GM15510 (cell line): ENCODE results near the gene SCD.
A peak's percentile ranks its signal among the peaks of the same experiment; 100 is the strongest.

Source experiments
- POLR2A ChIP-seq: IDR thresholded peaks from 3 replicates; pipeline ENCODE4 v1.6.1; 2011; ENCODE audit warnings: borderline replicate concordance; ENCODE audit not compliant: insufficient read length; ENCODE audit errors: extremely low read depth

SCD gene

GRCh38 chr10:100333106-100333505, 13.9 kb upstream of the SCD start:
- TF ChIP-seq POLR2A, result no peak

GRCh38 chr10:100333661-100334440, 13.2 kb upstream of the SCD start:
- no peak for TF ChIP-seq POLR2A

DNA sequence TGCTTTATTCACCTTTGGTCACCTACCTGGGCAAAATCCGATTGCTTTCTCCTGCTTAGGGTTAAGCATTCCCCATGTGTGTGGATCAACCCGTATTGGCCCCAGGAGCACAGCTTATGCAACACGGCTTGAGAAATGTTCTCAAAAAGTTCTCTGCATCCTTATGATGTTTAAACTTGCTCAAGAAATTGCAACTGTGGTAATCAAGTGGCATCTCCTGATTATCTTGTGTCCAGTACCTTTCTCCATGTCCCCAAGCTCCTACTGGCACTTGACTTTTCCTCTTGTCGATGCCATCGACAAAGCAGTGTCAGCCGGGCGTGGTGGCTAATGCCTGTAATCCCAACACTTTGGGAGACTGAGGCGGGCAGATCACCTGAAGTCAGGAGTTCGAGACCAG, 12.3 kb upstream of the SCD start:
- no peak for TF ChIP-seq POLR2A

DNA sequence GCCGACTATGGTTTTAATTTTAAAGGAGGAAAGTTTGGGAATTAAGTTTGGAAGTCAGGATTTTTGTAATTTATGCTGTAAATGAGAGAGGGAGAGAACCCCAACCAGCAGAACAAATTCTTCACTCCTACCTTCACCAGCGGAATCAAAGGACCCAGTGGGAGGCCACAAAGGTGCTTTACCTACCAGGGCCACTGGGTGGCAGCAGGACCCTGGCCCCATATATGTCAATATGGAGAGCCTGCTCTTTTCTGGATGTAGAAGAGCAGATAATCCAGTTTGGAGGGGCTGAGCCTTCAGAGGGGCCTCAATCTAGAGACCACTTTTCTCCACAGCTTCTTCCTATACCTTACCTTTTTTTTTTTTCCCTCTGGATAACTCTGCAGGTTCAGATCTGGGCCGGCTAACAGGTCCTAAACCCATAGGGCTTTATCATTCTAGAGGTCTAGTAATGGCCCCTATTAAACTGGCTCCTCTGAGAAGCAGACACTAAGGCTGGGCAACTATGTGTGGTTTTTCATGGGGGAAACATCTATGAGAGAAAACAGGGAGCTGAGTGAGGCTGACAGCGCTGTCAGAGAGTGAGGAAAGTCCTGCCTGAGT, 8.5 kb upstream of the SCD start:
- TF ChIP-seq POLR2A, result no peak

GRCh38 chr10:100339236-100339635, 7.8 kb upstream of the SCD start:
- no peak for TF ChIP-seq POLR2A

GRCh38 chr10:100340948-100341847, 5.8 kb upstream of the SCD start:
- no peak for TF ChIP-seq POLR2A

GRCh38 chr10:100341953-100342626, 4.9 kb upstream of the SCD start:
- no peak for TF ChIP-seq POLR2A

GRCh38 chr10:100342627-100342972, 4.4 kb upstream of the SCD start:
- TF ChIP-seq POLR2A, result no peak

GRCh38 chr10:100344241-100344788, 2.7 kb upstream of the SCD start:
- TF ChIP-seq POLR2A, result no peak

- no peak for TF ChIP-seq POLR2A
Measured at GRCh38 chr10:100345570-100346330, 1.3 kb upstream of the SCD start.

GRCh38 chr10:100346351-100346764, 675 bp upstream of the SCD start:
- TF ChIP-seq POLR2A, result peak; percentile 53

- no peak for TF ChIP-seq POLR2A
Measured at GRCh38 chr10:100347568-100348195, 649 bp downstream of the SCD start.

GRCh38 chr10:100348389-100348927, 1.4 kb downstream of the SCD start:
- TF ChIP-seq POLR2A, result no peak
